K562 (cell line): ENCODE data around the gene CNTN2. TPM values are rescaled to one million over a fixed set of nuclear protein-coding genes. Genes with fewer than 3 reads are reported as not detected.

ENCODE experiments used
- ATAC-seq: fragments of 200-7000 bp; cut with Tn5 transposase; 3 replicates; pipeline ENCODE4 v1.9.1; 2020; ENCODE audit warnings: moderate library complexity
- BruUV-seq: library from RNA; stranded (reverse); fragments of 400-500 nt; replicated peaks from 2 replicates; lab custom pipeline; 2021; lab: Mats Ljungman, UMichigan
- CTCF ChIA-PET: fragments of 300-600 bp; formaldehyde crosslinking; extraction: SDS; loops from one replicate; lab custom pipeline; 2021; ENCODE audit warnings: low intra/inter-chr PET ratio; lab: Yijun Ruan, JAX
- POLR2A ChIA-PET: fragments of 300-600, 350-650 bp; sonication (Branson Sonifier 250); formaldehyde crosslinking; extraction: SDS; loops from one replicate; lab custom pipeline; 2021; ENCODE audit warnings: antibody characterized with exemption, inconsistent platforms; lab: Yijun Ruan, JAX
- DNase-seq, 4 experiments: peaks; one replicate each; pipeline versions ENCODE4 v3.0.0 to v3.0.0-alpha.2; 2011 to 2018; ENCODE audit warnings: low spot score in 3 of 4, mixed read lengths in 3 of 4; ENCODE audit errors: extremely low read depth in 1 of 4
- FAIRE-seq: peaks from 2 replicates; lab custom pipeline; 2011; peaks lifted over from hg19 to GRCh38; lab: Jason Lieb, UNC
- H2AFZ ChIP-seq: 2 replicates; pipeline ENCODE4 v1.6.0; 2011; ENCODE audit warnings: low read depth, low read length, control low read depth, inconsistent platforms
- H3K27ac ChIP-seq: fragments of 200-600 bp; 3 replicates; pipeline ENCODE4 v1.8.0; 2011; ENCODE audit warnings: low read depth, mild to moderate bottlenecking, control low read depth, inconsistent platforms, low read length, moderate library complexity, mixed read lengths; ENCODE audit errors: extremely low read depth
- H3K27me3 ChIP-seq, 2 experiments: fragments of 300-600 bp in 1 of 2; 2 replicates in 1 of 2; 3 replicates in 1 of 2; pipeline versions ENCODE4 v1.6.0 to v1.8.0; 2011; ENCODE audit warnings: inconsistent platforms in 2 of 2, low read length in 2 of 2, mild to moderate bottlenecking in 1 of 2, mixed read lengths in 1 of 2, moderate library complexity in 1 of 2; ENCODE audit not compliant: control insufficient read depth in 2 of 2, insufficient read depth in 2 of 2
- H3K36me3 ChIP-seq: fragments of 300-600 bp; 3 replicates; pipeline ENCODE4 v1.8.0; 2011; ENCODE audit warnings: mild to moderate bottlenecking, low read length, inconsistent platforms; ENCODE audit not compliant: control insufficient read depth, insufficient read depth
- H3K4me1 ChIP-seq, 2 experiments: fragments of 200-600 bp in 1 of 2; replicated peaks in 1 of 2; 2 replicates in 1 of 2; 3 replicates in 1 of 2; pipeline versions ENCODE4 v1.5.1 to v1.8.0; 2011; ENCODE audit warnings: inconsistent platforms in 2 of 2, low read length in 2 of 2, mild to moderate bottlenecking in 1 of 2, mixed read lengths in 1 of 2, moderate library complexity in 1 of 2; ENCODE audit not compliant: control insufficient read depth in 2 of 2, insufficient read depth in 2 of 2
- H3K4me2 ChIP-seq: 2 replicates; pipeline ENCODE4 v1.6.1; 2011; ENCODE audit warnings: low read length, control low read depth, inconsistent platforms, mixed read lengths; ENCODE audit not compliant: insufficient read depth
- H3K4me3 ChIP-seq: fragments of 200-600 bp; sonication (generic), shearing (Covaris generic); 2 replicates; pipeline ENCODE4 v1.5.1; 2016; ENCODE audit warnings: control low read depth, inconsistent platforms
- H3K79me2 ChIP-seq: fragments of 200-600 bp; 3 replicates; pipeline ENCODE4 v1.8.0; 2011; ENCODE audit warnings: low read length, inconsistent platforms; ENCODE audit not compliant: control insufficient read depth, insufficient read depth
- H3K9ac ChIP-seq, 2 experiments: 2 replicates each; pipeline versions ENCODE4 v1.6.0 to v1.6.1; 2011; ENCODE audit warnings: low read depth in 2 of 2, low read length in 2 of 2, control low read depth in 1 of 2, inconsistent platforms in 1 of 2, mild to moderate bottlenecking in 1 of 2, mixed read lengths in 1 of 2; ENCODE audit not compliant: insufficient read depth in 1 of 2
- H3K9me1 ChIP-seq: one replicate; pipeline ENCODE4 v1.6.0; 2011; ENCODE audit warnings: inconsistent platforms, mild to moderate bottlenecking, low read length, moderate library complexity; ENCODE audit not compliant: control insufficient read depth, insufficient read depth
- H3K9me3 ChIP-seq: replicated peaks from 2 replicates; pipeline ENCODE4 v1.5.1; 2011; ENCODE audit warnings: low read depth, low read length, inconsistent platforms; ENCODE audit not compliant: control insufficient read depth, insufficient read depth
- H4K20me1 ChIP-seq: replicated peaks from 2 replicates; pipeline ENCODE4 v1.6.1; 2011; ENCODE audit warnings: low read length, inconsistent platforms, mixed read lengths; ENCODE audit not compliant: control insufficient read depth, insufficient read depth
- BCOR ChIP-seq: fragments of 450-650 bp; IDR thresholded peaks from 2 replicates; pipeline ENCODE4 v1.6.1; 2016
- CEBPB ChIP-seq: fragments of 450-650 bp; IDR thresholded peaks from 2 replicates; pipeline ENCODE4 v1.6.1; 2016; ENCODE audit warnings: missing genetic modification characterization, missing compliant biosample characterization
- CREBBP ChIP-seq: IDR thresholded peaks from one replicate; pipeline ENCODE4 v1.6.1; 2012; ENCODE audit warnings: low read depth, mild to moderate bottlenecking, control low read depth, inconsistent platforms, low read length
- E4F1 ChIP-seq: fragments of 250-450 bp; sonication (Bioruptor Pico); IDR thresholded peaks from 2 replicates; pipeline ENCODE4 v1.5.0; 2021; ENCODE audit warnings: mild to moderate bottlenecking, borderline replicate concordance
- ETS2 ChIP-seq: IDR thresholded peaks from 2 replicates; pipeline ENCODE4 v1.6.1; 2016; ENCODE audit warnings: borderline replicate concordance, missing genetic modification characterization, mild to moderate bottlenecking, moderate library complexity, missing compliant biosample characterization; ENCODE audit not compliant: poor library complexity, severe bottlenecking
- FOXK2 ChIP-seq, 2 experiments: fragments of 450-650 bp; IDR thresholded peaks in 1 of 2; conservative IDR thresholded peaks in 1 of 2; 2 replicates each; pipeline ENCODE4 v1.6.1; 2016; ENCODE audit warnings: low read depth in 2 of 2, mild to moderate bottlenecking in 1 of 2
- FUS ChIP-seq: fragments of 200-400 bp; formaldehyde crosslinking; optimal IDR thresholded peaks from 2 replicates; pipeline ENCODE3; 2017; ENCODE audit warnings: low read depth, low read length
- LEF1 ChIP-seq: fragments of 450-650 bp; IDR thresholded peaks from 2 replicates; pipeline ENCODE4 v1.6.1; 2016; ENCODE audit warnings: mild to moderate bottlenecking
- NCOR1 ChIP-seq: fragments of 450-650 bp; IDR thresholded peaks from 2 replicates; pipeline ENCODE4 v1.6.1; 2016; ENCODE audit warnings: mild to moderate bottlenecking, moderate library complexity
- NR3C1 ChIP-seq: sonication (generic); formaldehyde crosslinking; IDR thresholded peaks from 2 replicates; pipeline ENCODE4 v1.8.1; 2022; ENCODE audit warnings: missing genetic modification reagents
- SAFB ChIP-seq: fragments of 200-400 bp; formaldehyde crosslinking; IDR thresholded peaks from 2 replicates; pipeline ENCODE4 v1.6.1; 2017; ENCODE audit warnings: low read depth, low read length, borderline replicate concordance
- SFPQ ChIP-seq: fragments of 200-400 bp; formaldehyde crosslinking; IDR thresholded peaks from 2 replicates; pipeline ENCODE4 v1.6.1; 2017; ENCODE audit warnings: mild to moderate bottlenecking, low read depth, low read length, moderate library complexity
- SNAPC5 ChIP-seq: fragments of 250-450 bp; sonication (Bioruptor Pico); IDR thresholded peaks from 2 replicates; pipeline ENCODE4 v1.8.0; 2021; ENCODE audit warnings: moderate library complexity, mild to moderate bottlenecking, inconsistent platforms
- TOE1 ChIP-seq, 2 experiments: fragments of 450-650 bp in 1 of 2; sonication (generic) in 1 of 2; formaldehyde crosslinking in 1 of 2; IDR thresholded peaks; 2 replicates each; pipeline versions ENCODE4 v1.7.1 to v1.8.0; 2016 to 2022; ENCODE audit warnings: borderline replicate concordance in 2 of 2, mild to moderate bottlenecking in 2 of 2, antibody characterized with exemption in 1 of 2, inconsistent platforms in 1 of 2, low read depth in 1 of 2, missing genetic modification reagents in 1 of 2, moderate library complexity in 1 of 2
- VEZF1 ChIP-seq: fragments of 200-800 bp; sonication (Bioruptor generic); IDR thresholded peaks from 2 replicates; pipeline ENCODE4 v1.6.1; 2017; ENCODE audit warnings: missing genetic modification characterization, missing compliant biosample characterization
- ZC3H4 ChIP-seq: sonication (generic); formaldehyde crosslinking; IDR thresholded peaks from 2 replicates; pipeline ENCODE4 v1.9.0; 2021; ENCODE audit warnings: missing genetic modification reagents, borderline replicate concordance
- ZNF324 ChIP-seq: fragments of 250-450 bp; sonication (Bioruptor Pico); IDR thresholded peaks from 2 replicates; pipeline ENCODE4 v1.4.0; 2020; ENCODE audit warnings: mild to moderate bottlenecking
- WGBS: fragments of 100-300 bp; shearing (Covaris generic); methylation state at CpG from one replicate; pipeline ENCODE4 v1.1.6; 2016; ENCODE audit warnings: low coverage, mixed read lengths; ENCODE audit not compliant: insufficient coverage; ENCODE audit errors: missing lambda C conversion rate; 5-methylcytosine and 5-hydroxymethylcytosine counted together
- in situ Hi-C: fragments of 300-500 bp; cut with MboI; formaldehyde crosslinking; loops from 4 replicates; pipeline ENCODE4 v1.15.0; 2018; ENCODE audit warnings: inconsistent platforms, mixed read lengths
- intact Hi-C: fragments of 100-400 bp; cut with micrococcal nuclease; formaldehyde crosslinking; loops from 2 replicates; pipeline ENCODE4 v1.14.2; 2022
- polyA plus RNA-seq, 8 experiments: library from polyadenylated mRNA; depleted of rRNA in 4 of 8; stranded (reverse) in 5 of 8; unstranded in 3 of 8; fragments of >200 nt; fragmentation: Nextera tagmentation in 2 of 8; fragmentation: Illumina TruSeq in 1 of 8; extraction: Ambion mirVana in 2 of 8; extraction: Trizol in 1 of 8; gene quantifications; 2 replicates each; pipeline versions ENCODE4 v1.2.1 to v1.2.3, GENCODE V29; 2011 to 2014; ENCODE audit warnings: inconsistent platforms in 1 of 8, missing spikeins in 1 of 8
- total RNA-seq, 7 experiments: library from RNA; depleted of rRNA in 6 of 7; stranded (reverse); fragments of >200 nt in 6 of 7; fragmentation: Illumina TruSeq in 2 of 7; extraction: Trizol in 2 of 7; gene quantifications; 2 replicates each; pipeline versions ENCODE4 v1.2.1 to v1.2.3, GENCODE V29; 2011 to 2021; ENCODE audit warnings: low replicate concordance in 1 of 7

The CNTN2 gene
- total and polyA plus RNA-seq, 9 of the 15 experiments (the other 6 are each of a cell fraction or from before 2014, with no cell fraction given) = not detected

GRCh38 chr1:205030241-205030640 lies 12.8 kb upstream of the CNTN2 start:
- Histone ChIP-seq H3K79me2 (no peaks in the 10 kb centered on the region), H4K20me1 (peaks cover 16% of the 10 kb centered on the region), H3K27me3 (peaks cover 48 to 80% of the 10 kb centered on the region in 2 experiments), H3K4me3 (no peak overlapping the region), H3K9me3 (no peaks in the 10 kb centered on the region), H3K36me3 (no peaks in the 10 kb centered on the region), H3K4me1 (no peaks in the 10 kb centered on the region), H3K9me1 (no peaks in the 10 kb centered on the region), H2AFZ (no peak overlapping the region), H3K27ac (no peak overlapping the region), H3K4me2 (no peak overlapping the region), H3K9ac (no peak overlapping the region)
- DNase-seq = no peak
- BruUV-seq = no TSS peak
- 2% methylated on average over 6 of the region's 6 CpGs for WGBS
- ATAC-seq = no peak
- in situ Hi-C loops (no loop called here), intact Hi-C loops (no loop called here)
- POLR2A ChIA-PET = interaction anchor here (0.7 to 1.4 kb wide), 4 partner anchors 11 to 130 kb away, joined by 3 to 4 read pairs (median 4); no protein-coding TSS in a partner anchor
- CTCF ChIA-PET = no interaction called here
- no peak for FAIRE-seq
- TF ChIP-seq NCOR1 (no peak), FOXK2 (conservative IDR thresholded peaks at IDR 0.05 in 1 of 2, IDR thresholded peaks at IDR 0.05 in 1 of 2; ENCODE audit: low read depth in 2 of 2) (no peak), SAFB (no peak), ZNF324 (CRISPR knock-in tag) (no peak), VEZF1 (no peak), ZC3H4 (no peak), TOE1 (IDR thresholded peaks at IDR 0.05; ENCODE audit: borderline replicate concordance) (no peak), TOE1 (CRISPR knock-in tag; IDR thresholded peaks at IDR 0.05; ENCODE audit: borderline replicate concordance, low read depth) (no peak), SNAPC5 (CRISPR knock-in tag) (no peak), NR3C1 (CRISPR knock-in tag) (no peak), FUS (no peak), BCOR (no peak), CEBPB (tag) (no peak), SFPQ (no peak), E4F1 (CRISPR knock-in tag) (no peak), CREBBP (no peak), ETS2 (tag) (no peak), LEF1 (no peak)
